Osteoblast (primary cell): Measurements from ENCODE around the gene DEFB128. TPM values are rescaled to one million over a fixed set of nuclear protein-coding genes. Genes with fewer than 3 reads are reported as not detected.

Experiments
- DNase-seq: peaks from one replicate; pipeline ENCODE4 v3.0.0; 2011; ENCODE audit warnings: low spot score, mixed read lengths; ENCODE audit not compliant: insufficient read length; ENCODE audit errors: missing footprints
- H2AFZ ChIP-seq: 2 replicates; pipeline ENCODE4 v1.6.0; 2011; ENCODE audit warnings: mild to moderate bottlenecking, low read length
- H3K27ac ChIP-seq: 2 replicates; pipeline ENCODE4 v1.5.1; 2011; ENCODE audit warnings: mild to moderate bottlenecking, low read depth, low read length, moderate library complexity
- H3K27me3 ChIP-seq: 2 replicates; pipeline ENCODE4 v1.6.0; 2012; ENCODE audit warnings: mild to moderate bottlenecking, control low read depth, inconsistent platforms, low read length, moderate library complexity; ENCODE audit not compliant: insufficient read depth
- H3K36me3 ChIP-seq: 2 replicates; pipeline ENCODE4 v1.5.1; 2011; ENCODE audit warnings: mild to moderate bottlenecking, low read length, control low read depth, moderate library complexity; ENCODE audit not compliant: insufficient read depth
- H3K4me1 ChIP-seq: 2 replicates; pipeline ENCODE4 v1.5.1; 2011; ENCODE audit warnings: mild to moderate bottlenecking, low read length, control low read depth, moderate library complexity; ENCODE audit not compliant: insufficient read depth
- H3K4me2 ChIP-seq: 2 replicates; pipeline ENCODE4 v1.6.0; 2011; ENCODE audit warnings: mild to moderate bottlenecking, low read length; ENCODE audit not compliant: insufficient read depth
- H3K4me3 ChIP-seq: fragments of 200-600 bp; sonication (generic); 3 replicates; pipeline ENCODE4 v1.5.1; 2012; ENCODE audit warnings: mild to moderate bottlenecking, low read length, inconsistent platforms; ENCODE audit not compliant: insufficient read depth
- H3K79me2 ChIP-seq: 2 replicates; pipeline ENCODE4 v1.6.0; 2012; ENCODE audit warnings: mild to moderate bottlenecking, low read length, control low read depth, inconsistent platforms; ENCODE audit not compliant: insufficient read depth
- H3K9me3 ChIP-seq: 2 replicates; pipeline ENCODE4 v1.5.1; 2011; ENCODE audit warnings: low read depth, low read length, control low read depth
- H4K20me1 ChIP-seq: 2 replicates; pipeline ENCODE4 v1.6.0; 2012; ENCODE audit warnings: mild to moderate bottlenecking, low read length, control low read depth; ENCODE audit not compliant: insufficient read depth
- CTCF ChIP-seq: IDR thresholded peaks from 2 replicates; pipeline ENCODE4 v1.5.1; 2011; ENCODE audit warnings: mild to moderate bottlenecking, low read depth, low read length, moderate library complexity; ENCODE audit errors: extremely low read depth
- total RNA-seq: library from RNA; depleted of rRNA; stranded (reverse); fragments of >200 nt; gene quantifications from 2 replicates; pipeline ENCODE4 v1.2.3, GENCODE V29; 2012

DEFB128 gene
- total RNA-seq, 1 donor, result not detected

- no peak for TF ChIP-seq CTCF
- no peaks in the 10 kb centered on the region for H3K36me3 ChIP-seq
- no peak within 1 kb of the TSS for H2AFZ ChIP-seq
- no peak within 1 kb of the TSS for H3K27ac ChIP-seq
- H3K27me3 ChIP-seq, result peaks cover 8% of the 10 kb centered on the region
- H3K4me2 ChIP-seq, result no peak within 1 kb of the TSS
- H4K20me1 ChIP-seq, result no peaks in the 10 kb centered on the region
- no peaks in the 10 kb centered on the region for H3K9me3 ChIP-seq
- no peak within 1 kb of the TSS for H3K4me3 ChIP-seq
- no peak for DNase-seq
- no peaks in the 10 kb centered on the region for H3K79me2 ChIP-seq
- H3K4me1 ChIP-seq, result no peaks in the 10 kb centered on the region
These were observed 47.2 kb downstream of the DEFB128 start, which contains the start of gene DEFB126 for GRCh38 chr20:142290-142689. TSS of gene DEFB126 (plus strand) at chr20:142590. CDS start at chr20:142629, 39 bp downstream.

Other genes starting within 250 kb of the DEFB128 start
- gene DEFB125, start 102.0 kb downstream of the DEFB128 start, total RNA-seq, result not detected in 2 replicates
- gene DEFB126, start 47.1 kb downstream of the DEFB128 start, total RNA-seq, result not detected in 2 replicates
- gene DEFB127, start 32.3 kb downstream of the DEFB128 start, total RNA-seq, result not detected in 2 replicates
- not detected in 2 replicates for gene DEFB129, start 37.5 kb upstream of the DEFB128 start, total RNA-seq
- not detected in 2 replicates for gene DEFB132, start 68.0 kb upstream of the DEFB128 start, total RNA-seq
- 2.2 and 3.5 TPM in 2 replicates for gene C20orf96, start 101.0 kb upstream of the DEFB128 start, total RNA-seq
- 9.0 and 9.4 TPM in 2 replicates for gene ZCCHC3, start 107.9 kb upstream of the DEFB128 start, total RNA-seq
- 6.2 and 6.9 TPM in 2 replicates for gene SOX12, start 135.8 kb upstream of the DEFB128 start, total RNA-seq
- gene NRSN2, start 157.4 kb upstream of the DEFB128 start, total RNA-seq, result 39.5 and 49.6 TPM in 2 replicates
- 176 and 213 TPM in 2 replicates for gene TRIB3, start 191.0 kb upstream of the DEFB128 start, total RNA-seq
- 73.1 and 104 TPM in 2 replicates for gene RBCK1, start 218.6 kb upstream of the DEFB128 start, total RNA-seq